Measurements from ENCODE around the gene GPR108.
"Not testable (repeated sequence)": the region's sequence is repeated elsewhere in the genome, so short reads cannot be mapped to it uniquely, and the experiment has no call there.

Gene GPR108

DNA sequence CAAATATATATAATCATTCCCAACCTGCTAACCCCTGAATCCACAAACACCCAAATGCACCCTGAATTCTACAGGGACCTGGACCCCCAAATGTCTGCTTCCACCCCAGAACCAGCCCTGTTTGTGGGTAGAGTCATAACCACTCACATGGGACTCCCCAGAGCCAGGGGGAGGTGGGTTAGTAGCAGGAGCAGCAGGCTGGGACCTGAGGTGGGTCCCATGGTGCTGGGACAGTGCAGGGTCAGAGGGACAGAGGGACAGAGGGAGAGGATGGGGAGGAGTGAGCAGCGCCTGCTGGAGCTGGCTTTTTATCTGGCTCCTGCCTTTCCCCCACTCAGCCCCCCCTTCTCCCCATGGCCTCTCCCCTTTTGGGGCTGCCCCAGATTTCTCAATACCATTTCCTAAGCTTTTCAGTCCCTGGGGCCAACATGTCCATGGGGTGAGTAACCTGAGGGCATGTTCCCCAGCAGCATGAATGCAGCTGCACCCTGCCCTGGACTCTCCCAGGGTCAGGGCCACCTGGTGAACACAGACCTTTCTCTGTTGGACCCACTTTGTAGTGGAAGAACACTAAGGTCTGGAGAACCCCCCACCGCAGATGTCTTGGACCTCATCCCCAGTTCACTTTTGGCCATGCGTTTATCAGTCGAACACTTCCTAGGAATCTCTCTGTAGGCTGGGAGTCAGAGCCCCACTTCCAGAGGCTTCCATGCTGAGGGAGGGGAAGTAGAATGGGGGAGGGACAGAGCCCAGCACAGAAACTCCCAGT is 16.8 kb downstream of the GPR108 start, which contains the start of gene C3:
C3 (minus strand) TSS at position 282 of the 769 bp plus-strand sequence; CDS start at position 221, 61 bp downstream.
- DNase-seq = peak in 7 of 14 donors; percentile 6 to 65 (median 35)

DNA sequence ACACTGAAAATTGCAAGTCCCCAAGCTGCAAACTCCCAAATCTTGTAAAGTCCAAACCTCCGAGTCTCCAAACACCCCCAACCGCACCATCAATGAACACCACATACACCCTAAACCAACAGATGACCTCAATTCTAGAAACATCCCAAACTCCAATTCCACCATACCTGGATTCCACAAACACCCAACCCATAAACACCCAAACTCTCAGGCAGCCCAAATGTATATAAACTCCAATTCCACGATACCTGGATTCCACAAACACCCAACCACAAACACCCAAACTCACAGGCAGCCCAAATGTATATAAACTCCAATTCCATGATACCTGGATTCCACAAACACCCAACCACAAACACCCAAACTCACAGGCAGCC is 17.4 kb downstream of the GPR108 start:
- DNase-seq = no peak

- DNase-seq = no peak
Measured at GRCh38 chr19:6719540-6719861, 17.9 kb downstream of the GPR108 start.

- peak in 8 of 14 donors; percentile 7 to 70 (median 32) for DNase-seq
Measured at GRCh38 chr19:6718741-6719539, 18.4 kb downstream of the GPR108 start.

- no peak for DNase-seq
Measured at GRCh38 chr19:6718111-6718740, 19.2 kb downstream of the GPR108 start.

DNA sequence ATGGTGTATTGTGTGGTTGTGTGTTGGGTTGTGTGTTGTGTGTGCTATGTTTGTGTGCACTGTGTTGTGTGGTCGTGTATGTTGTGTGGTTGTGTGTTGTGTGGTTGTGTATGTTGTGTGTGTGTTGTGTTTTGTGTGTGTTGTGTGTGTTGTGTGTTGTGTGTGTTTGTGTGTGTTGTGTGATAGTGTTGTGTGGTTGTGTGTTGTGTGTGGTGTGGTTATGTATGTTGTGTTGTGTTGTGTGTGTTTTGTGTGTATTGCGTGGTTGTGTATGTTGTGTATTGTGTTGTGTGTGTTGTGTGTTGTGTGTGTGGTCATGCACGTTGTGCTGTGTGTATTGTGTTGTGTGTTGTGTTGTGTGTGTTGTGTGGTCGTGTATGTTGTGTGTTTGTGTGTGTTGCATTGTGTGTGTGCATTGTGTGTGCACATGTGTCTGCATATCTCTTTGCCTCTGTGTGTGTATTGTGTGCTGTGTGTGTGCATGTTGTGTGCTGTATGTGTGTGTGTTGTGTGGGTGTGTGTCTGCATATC is 19.9 kb downstream of the GPR108 start:
- no peak for DNase-seq

- no peak for DNase-seq
Measured at GRCh38 chr19:6717036-6717435, 20.3 kb downstream of the GPR108 start.

GRCh38 chr19:6716610-6716970 is 20.8 kb downstream of the GPR108 start:
- no peak for DNase-seq

GRCh38 chr19:6714749-6715555 is 22.4 kb downstream of the GPR108 start:
- no peak for DNase-seq

- no peak for DNase-seq
Measured at GRCh38 chr19:6713773-6714692, 23.3 kb downstream of the GPR108 start.

- no peak for DNase-seq
Measured at GRCh38 chr19:6712692-6713670, 24.4 kb downstream of the GPR108 start.

- DNase-seq = no peak
Measured at GRCh38 chr19:6712231-6712630, 25.1 kb downstream of the GPR108 start.

DNA sequence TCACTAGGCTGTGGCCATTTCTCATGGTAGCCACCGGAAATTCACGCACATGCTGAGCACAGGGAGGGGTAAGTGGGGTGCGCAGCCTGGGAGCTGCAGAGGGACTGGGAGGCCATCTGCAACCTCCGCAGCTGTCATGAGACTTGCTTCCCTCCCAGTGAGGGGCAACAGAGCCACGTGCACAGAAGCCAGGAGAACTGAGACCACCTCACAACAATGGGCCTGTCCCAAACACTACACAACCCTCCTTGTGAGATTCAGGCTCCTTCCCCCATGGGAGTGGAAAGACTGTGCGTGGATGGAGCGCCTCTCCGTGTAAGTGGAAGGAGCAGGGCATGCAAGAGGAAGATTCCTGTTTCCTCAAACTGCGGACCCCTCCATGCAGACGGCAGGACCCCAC is 25.8 kb downstream of the GPR108 start:
- DNase-seq = no peak

DNA sequence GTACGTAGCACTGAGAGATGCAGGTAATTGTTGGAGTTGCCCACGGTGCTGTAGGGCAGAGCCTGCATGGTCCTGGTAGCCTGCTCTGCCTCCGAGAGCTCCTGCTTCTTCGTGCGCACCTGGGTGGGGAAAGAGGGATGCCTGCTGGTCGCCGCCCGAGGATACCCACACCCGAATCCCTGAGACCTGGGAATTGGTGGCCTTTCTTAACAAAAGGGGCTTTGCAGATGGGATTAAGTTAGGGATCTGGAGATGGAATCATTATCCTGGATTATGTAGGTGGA is 26.4 kb downstream of the GPR108 start:
- no peak for DNase-seq

GRCh38 chr19:6710273-6711077 is 26.9 kb downstream of the GPR108 start:
- no peak for DNase-seq

DNA sequence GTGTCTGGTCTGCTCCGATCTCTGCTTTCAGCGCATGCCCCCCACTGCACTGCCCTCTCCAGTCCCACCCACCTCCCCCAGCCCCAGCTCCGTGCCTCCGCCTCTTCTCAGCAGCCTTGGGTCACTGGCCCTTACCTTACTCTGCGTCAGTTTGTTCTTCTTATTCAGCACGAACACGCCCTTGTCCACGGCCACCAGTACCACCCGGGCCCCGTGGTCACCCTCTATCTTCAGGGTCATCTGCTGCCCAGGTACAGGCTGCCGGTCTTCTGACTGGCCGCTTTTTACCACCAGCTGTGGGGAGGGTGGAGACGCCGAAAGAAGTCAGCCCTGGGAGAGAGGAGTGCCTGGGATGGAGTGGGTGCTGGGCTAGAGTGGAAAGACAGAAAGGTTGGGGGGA is 27.8 kb downstream of the GPR108 start:
- no peak for DNase-seq

- not testable (repeated sequence) for DNase-seq
Measured at GRCh38 chr19:6708913-6709312, 28.5 kb downstream of the GPR108 start.

- no peak for DNase-seq
Measured at GRCh38 chr19:6708346-6708745, 29.0 kb downstream of the GPR108 start.

DNA sequence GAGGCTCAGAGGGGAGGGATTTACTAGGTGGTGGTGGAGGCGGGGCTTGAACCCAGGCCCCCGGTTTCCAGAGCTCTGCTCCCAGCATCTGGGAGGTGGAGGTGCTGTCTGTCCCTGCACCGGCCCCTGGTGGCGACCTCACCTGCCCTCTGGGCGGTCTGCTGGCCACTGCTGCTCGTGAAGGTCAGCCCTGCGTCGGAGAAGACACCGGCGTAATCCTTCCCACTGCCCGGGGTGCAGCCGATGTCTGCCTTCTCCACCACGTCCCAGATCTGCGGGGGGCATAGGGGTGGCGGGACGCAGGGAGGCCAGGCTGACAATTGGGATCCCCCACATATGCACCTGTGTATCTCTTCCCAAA is 29.7 kb downstream of the GPR108 start:
- DNase-seq = no peak
